Measurements from ENCODE around the gene RHOU.
"Not testable (repeated sequence)": the region's sequence is repeated elsewhere in the genome, so short reads cannot be mapped to it uniquely, and the experiment has no call there.

RHOU gene

GRCh38 chr1:228734881-228735801, at the start of gene RHOU:
Gene RHOU (plus strand): TSS chr1:228735479. CDS start chr1:228735743, 264 bp downstream.
- no peak for FAIRE-seq

- FAIRE-seq: no peak
These were observed 47.7 kb upstream of the RHOU start for GRCh38 chr1:228687587-228687986.

- no peak for FAIRE-seq
These were observed 46.0 kb upstream of the RHOU start for GRCh38 chr1:228689255-228689654.

GRCh38 chr1:228691211-228691610, 44.1 kb upstream of the RHOU start:
- FAIRE-seq: no peak

- no peak for FAIRE-seq
These were observed 43.4 kb upstream of the RHOU start for GRCh38 chr1:228691926-228692325.

GRCh38 chr1:228694447-228694846, 40.8 kb upstream of the RHOU start:
- FAIRE-seq: not testable (repeated sequence)

- no peak for FAIRE-seq
These were observed 40.0 kb upstream of the RHOU start for GRCh38 chr1:228695015-228695955.

- FAIRE-seq: no peak
These were observed 37.9 kb upstream of the RHOU start for GRCh38 chr1:228697207-228698016.

GRCh38 chr1:228698017-228698329, 37.3 kb upstream of the RHOU start:
- FAIRE-seq: no peak

GRCh38 chr1:228702433-228702832, 32.8 kb upstream of the RHOU start:
- FAIRE-seq: no peak

GRCh38 chr1:228706305-228706704, 29.0 kb upstream of the RHOU start:
- no peak for FAIRE-seq

- FAIRE-seq: no peak
These were observed 18.2 kb upstream of the RHOU start for GRCh38 chr1:228717081-228717480.

- FAIRE-seq: no peak
These were observed 13.9 kb upstream of the RHOU start for GRCh38 chr1:228721407-228721806.

GRCh38 chr1:228723287-228723686, 12.0 kb upstream of the RHOU start:
- no peak for FAIRE-seq

- FAIRE-seq: no peak
These were observed 11.4 kb upstream of the RHOU start for GRCh38 chr1:228723921-228724320.

GRCh38 chr1:228725178-228725577, 10.1 kb upstream of the RHOU start:
- no peak for FAIRE-seq

GRCh38 chr1:228727681-228728171, 7.6 kb upstream of the RHOU start:
- FAIRE-seq: no peak

- no peak for FAIRE-seq
These were observed 2.9 kb upstream of the RHOU start for GRCh38 chr1:228732426-228732825.

GRCh38 chr1:228733576-228733975, 1.7 kb upstream of the RHOU start:
- no peak for FAIRE-seq

GRCh38 chr1:228735871-228736586, 750 bp downstream of the RHOU start:
- no peak for FAIRE-seq

GRCh38 chr1:228736844-228737445, 1.7 kb downstream of the RHOU start:
- no peak for FAIRE-seq
